Esophagus muscularis mucosa (tissue), 4 donors: ENCODE results near the gene NFIB. TPM values are rescaled to one million over a fixed set of nuclear protein-coding genes. Genes with fewer than 3 reads are reported as not detected.

ENCODE experiments used
- DNase-seq: peaks from one replicate; pipeline ENCODE4 v3.0.0-alpha.2; 2017; ENCODE audit errors: extremely low spot score
- H3K27ac ChIP-seq, 4 donors: fragments of 200-600 bp; sonication (generic); replicated peaks in 1 of 4; 1 replicate in 3 of 4; 2 replicates in 1 of 4; pipeline ENCODE4 v1.5.1; 2016 to 2019; ENCODE audit warnings: mild to moderate bottlenecking in 1 of 4
- H3K27me3 ChIP-seq, 4 donors: fragments of 200-600 bp; sonication (generic); one replicate each; pipeline versions ENCODE4 v1.5.1 to v1.6.0; 2016 to 2019
- H3K36me3 ChIP-seq, 4 donors: fragments of 200-600 bp; sonication (generic); one replicate each; pipeline ENCODE4 v1.5.1; 2016 to 2019
- H3K4me1 ChIP-seq, 4 donors: fragments of 200-600 bp; sonication (generic); one replicate each; pipeline ENCODE4 v1.5.1; 2016 to 2019
- H3K4me3 ChIP-seq, 4 donors: fragments of 200-600 bp; sonication (generic); 1 replicate in 2 of 4; 2 replicates in 2 of 4; pipeline ENCODE4 v1.5.1; 2016 to 2019; ENCODE audit warnings: mild to moderate bottlenecking in 4 of 4, moderate library complexity in 1 of 4
- H3K9me3 ChIP-seq, 4 donors: fragments of 200-600 bp; sonication (generic); 1 replicate in 3 of 4; 2 replicates in 1 of 4; pipeline ENCODE4 v1.5.1; 2016 to 2019
- CTCF ChIP-seq, 3 experiments: fragments of 200-600 bp in 2 of 3; fragments of 450-650 bp in 1 of 3; sonication (generic) in 2 of 3; IDR thresholded peaks; one replicate each; pipeline ENCODE4 v1.5.1; 2017 to 2019; ENCODE audit warnings: antibody characterized with exemption in 3 of 3, mild to moderate bottlenecking in 2 of 3, moderate library complexity in 1 of 3
- EP300 ChIP-seq: sonication (generic); formaldehyde crosslinking; IDR thresholded peaks from one replicate; pipeline ENCODE4 v1.6.1; 2017; ENCODE audit warnings: antibody characterized with exemption
- POLR2A ChIP-seq: fragments of 450-650 bp; IDR thresholded peaks from one replicate; pipeline ENCODE4 v1.6.1; 2017; ENCODE audit warnings: antibody characterized with exemption, moderate library complexity, mild to moderate bottlenecking, low read depth
- POLR2AphosphoS5 ChIP-seq, 2 donors: sonication (generic); formaldehyde crosslinking; IDR thresholded peaks; one replicate each; pipeline ENCODE4 v1.6.1; 2017; ENCODE audit warnings: antibody characterized with exemption in 2 of 2
- WGBS: methylation state at CpG from one replicate; pipeline ENCODE4 v1.1.5; 2018; 5-methylcytosine and 5-hydroxymethylcytosine counted together
- intact Hi-C: fragments of 100-400 bp; cut with DNase I; formaldehyde crosslinking; loops from one replicate; pipeline ENCODE4 v1.15.1; 2023
- total RNA-seq, 4 donors: library from RNA; depleted of rRNA; stranded (reverse); fragments of >200 nt; gene quantifications; one replicate each; pipeline versions ENCODE4 v1.1.0 to v1.2.1, GENCODE V29; 2016

Gene NFIB
- total RNA-seq, 4 donors from 2014 or later = 38.1 to 64.4 (median 55.8) TPM

DNA sequence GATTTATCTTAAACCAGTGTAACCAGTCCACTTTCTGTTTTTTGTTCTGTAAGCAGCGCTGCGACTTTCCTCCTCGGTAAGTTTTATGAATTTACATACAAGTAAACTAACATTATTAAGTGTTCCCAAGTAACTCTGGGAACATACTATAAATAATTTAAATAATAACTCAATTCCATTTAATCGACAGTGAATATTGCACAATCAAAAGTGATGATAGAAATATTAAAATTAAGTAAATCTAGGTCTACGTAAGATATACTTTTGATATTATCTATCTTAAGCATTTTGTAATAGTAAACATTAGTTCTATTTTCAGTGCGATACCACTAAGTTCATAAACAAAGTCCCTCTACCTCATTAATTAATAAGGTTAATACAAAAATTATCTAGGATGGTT lies 7.8 kb downstream of the NFIB start:
- Histone ChIP-seq H3K27ac (no peak overlapping the region), H3K36me3 (peaks cover 0 to 24% (median 7%) of the 10 kb centered on the region in 4 donors), H3K4me3 (no peak overlapping the region), H3K4me1 (peaks cover 50 to 63% (median 57%) of the 10 kb centered on the region in 4 donors), H3K9me3 (no peaks in the 10 kb centered on the region), H3K27me3 (no peaks in the 10 kb centered on the region)
- TF ChIP-seq POLR2A = no peak
- 87% methylated on average over 6 of the region's 6 CpGs for WGBS
- no peak for DNase-seq
- intact Hi-C loops = loop anchor here (5.0 kb wide), 1 partner anchor 49 kb away; no protein-coding TSS in a partner anchor

GRCh38 chr9:14304259-14304658 lies 9.7 kb downstream of the NFIB start:
- no peaks in the 10 kb centered on the region for H3K9me3 ChIP-seq
- peak overlapping the region in 1 of 4 donors; percentile 3 for H3K4me3 ChIP-seq
- TF ChIP-seq POLR2AphosphoS5 (IDR thresholded peaks at IDR 0.05) (no peak), POLR2A (no peak), EP300 (no peak), CTCF (IDR thresholded peaks at IDR 0.05) (no peak)
- H3K36me3 ChIP-seq = peaks cover 0 to 24% (median 7%) of the 10 kb centered on the region in 4 donors
- 82% methylated on average over 3 of the region's 3 CpGs for WGBS
- intact Hi-C loops = no loop called here
- peaks cover 56 to 67% (median 62%) of the 10 kb centered on the region in 4 donors for H3K4me1 ChIP-seq
- H3K27ac ChIP-seq = no peak overlapping the region
- H3K27me3 ChIP-seq = no peaks in the 10 kb centered on the region
- DNase-seq = no peak

DNA sequence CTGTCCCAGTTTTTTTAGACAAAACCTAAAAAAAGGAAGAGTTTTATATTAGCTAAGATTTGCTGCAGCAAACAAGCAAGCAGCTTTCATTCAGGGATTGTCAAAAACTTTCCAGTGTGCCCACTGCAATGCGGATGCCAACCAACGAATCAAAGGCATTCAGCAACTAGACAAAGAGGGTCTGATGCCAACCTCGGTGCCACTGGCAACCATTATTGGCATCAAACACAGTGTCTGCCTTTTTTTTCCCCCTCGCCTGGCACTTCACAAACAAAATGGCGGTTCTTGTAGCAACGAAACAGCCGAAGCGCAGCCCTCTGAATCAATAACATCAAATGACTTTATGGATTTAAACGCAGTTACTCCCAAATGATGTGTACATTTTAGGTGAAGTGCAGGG lies 10.4 kb downstream of the NFIB start:
- H3K27me3 ChIP-seq = no peaks in the 10 kb centered on the region
- no peak overlapping the region for H3K27ac ChIP-seq
- TF ChIP-seq EP300 = no peak
- no peaks in the 10 kb centered on the region for H3K9me3 ChIP-seq
- WGBS = 85% methylated on average over 9 of the region's 9 CpGs
- H3K36me3 ChIP-seq = peaks cover 0 to 24% (median 7%) of the 10 kb centered on the region in 4 donors
- H3K4me1 ChIP-seq = peaks cover 56 to 67% (median 63%) of the 10 kb centered on the region in 4 donors
- intact Hi-C loops = no loop called here
- peak overlapping the region in 1 of 4 donors; percentile 3 for H3K4me3 ChIP-seq
- DNase-seq = no peak

- WGBS = 87% methylated on average over 2 of the region's 2 CpGs
- no peak overlapping the region for H3K27ac ChIP-seq
- intact Hi-C loops = no loop called here
- H3K4me1 ChIP-seq = peaks cover 56 to 66% (median 62%) of the 10 kb centered on the region in 4 donors
- H3K4me3 ChIP-seq = no peak overlapping the region
- peaks cover 0 to 24% (median 7%) of the 10 kb centered on the region in 4 donors for H3K36me3 ChIP-seq
- no peak for DNase-seq
- no peaks in the 10 kb centered on the region for H3K27me3 ChIP-seq
- TF ChIP-seq POLR2AphosphoS5 (IDR thresholded peaks at IDR 0.05) (no peak), POLR2A (no peak), EP300 (no peak), CTCF (IDR thresholded peaks at IDR 0.05) (no peak)
- no peaks in the 10 kb centered on the region for H3K9me3 ChIP-seq
Measured at GRCh38 chr9:14303100-14303499, 10.8 kb downstream of the NFIB start.

DNA sequence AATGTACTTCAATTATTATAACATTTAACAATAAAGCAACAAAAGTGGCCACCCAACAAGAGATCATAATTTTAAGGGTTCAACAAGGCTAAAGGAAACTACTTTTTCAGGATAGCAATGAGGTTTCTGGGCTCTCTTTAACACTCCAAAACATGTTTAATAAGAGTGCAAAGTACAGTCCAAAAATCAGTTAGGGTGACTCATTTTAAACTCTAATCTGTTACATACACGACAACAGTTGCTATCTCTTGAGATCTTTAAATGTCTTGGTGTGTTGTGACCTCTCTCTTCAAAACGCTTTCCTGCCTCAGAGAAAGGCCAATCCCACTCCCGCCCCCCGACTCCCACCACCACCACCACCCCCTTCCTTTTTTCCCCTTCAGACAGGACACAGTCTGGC lies 11.5 kb downstream of the NFIB start:
- intact Hi-C loops = no loop called here
- no peaks in the 10 kb centered on the region for H3K9me3 ChIP-seq
- no peak overlapping the region for H3K4me3 ChIP-seq
- TF ChIP-seq EP300 = no peak
- TF ChIP-seq POLR2A = no peak
- TF ChIP-seq CTCF (IDR thresholded peaks at IDR 0.05) = no peak
- no peak for TF ChIP-seq POLR2AphosphoS5 (IDR thresholded peaks at IDR 0.05)
- 34% methylated on average over 4 of the region's 4 CpGs for WGBS
- H3K4me1 ChIP-seq = peaks cover 56 to 69% (median 61%) of the 10 kb centered on the region in 4 donors
- no peak for DNase-seq
- H3K36me3 ChIP-seq = peaks cover 0 to 24% (median 7%) of the 10 kb centered on the region in 4 donors
- H3K27me3 ChIP-seq = no peaks in the 10 kb centered on the region
- H3K27ac ChIP-seq = peak overlapping the region in 2 of 4 donors; percentile 2 to 22

DNA sequence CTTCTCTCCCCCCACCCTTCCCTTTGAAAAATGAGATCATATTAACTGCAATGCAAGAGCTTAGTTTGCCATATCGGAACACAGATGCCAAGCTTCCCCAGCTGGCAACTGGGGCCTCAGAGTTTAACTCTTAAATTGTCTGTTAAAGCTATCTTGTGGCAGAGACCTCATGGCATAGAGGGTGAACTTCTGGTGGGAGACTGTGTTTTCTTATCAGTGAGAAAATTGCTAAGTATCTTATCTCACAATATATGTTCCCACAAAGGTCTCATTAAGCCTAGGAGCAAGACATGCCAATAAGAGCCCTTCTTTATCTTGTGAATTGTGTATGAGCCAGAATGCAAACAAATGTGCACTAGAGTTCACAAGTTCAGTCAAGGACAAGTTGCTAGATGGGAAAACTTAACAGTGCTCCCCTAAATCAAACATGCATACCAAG lies 12.3 kb downstream of the NFIB start:
- no peaks in the 10 kb centered on the region for H3K27me3 ChIP-seq

More for the DNA sequence above, 12.3 kb downstream of the NFIB start:
- no peaks in the 10 kb centered on the region for H3K9me3 ChIP-seq
- peak overlapping the region in 2 of 4 donors; percentile 2 to 13 for H3K27ac ChIP-seq
- intact Hi-C loops = no loop called here
- H3K36me3 ChIP-seq = peaks cover 0 to 16% (median 2%) of the 10 kb centered on the region in 4 donors
- no peak for DNase-seq
- H3K4me3 ChIP-seq = no peak overlapping the region
- TF ChIP-seq POLR2AphosphoS5 (IDR thresholded peaks at IDR 0.05) (no peak), CTCF (IDR thresholded peaks at IDR 0.05) (no peak), EP300 (no peak), POLR2A (no peak)
- 25% methylated on average over 1 of the region's 1 CpG for WGBS
- H3K4me1 ChIP-seq = peaks cover 59 to 77% (median 63%) of the 10 kb centered on the region in 4 donors
